Skeletal muscle cell (primary cell): ENCODE data around the gene ACSS2.

ENCODE experiments used
- DNase-seq: peaks from one replicate; pipeline ENCODE4 v3.0.0-alpha.2; 2010; ENCODE audit warnings: low read depth
- H3K4me3 ChIP-seq: 2 replicates; pipeline ENCODE4 v1.5.1; 2011; ENCODE audit warnings: low read depth, mild to moderate bottlenecking, control low read depth, low read length, moderate library complexity

Gene ACSS2

GRCh38 chr20:34941226-34941625, 64.8 kb downstream of the ACSS2 start:
- DNase-seq, result no peak
- no peak overlapping the region for H3K4me3 ChIP-seq

- H3K4me3 ChIP-seq, result no peak overlapping the region
- no peak for DNase-seq
These were observed 65.9 kb downstream of the ACSS2 start for GRCh38 chr20:34942301-34942700.

- DNase-seq, result peak; percentile 53
- no peak overlapping the region for H3K4me3 ChIP-seq
These were observed 67.6 kb downstream of the ACSS2 start for GRCh38 chr20:34943808-34944567.

GRCh38 chr20:34945315-34946077, 69.1 kb downstream of the ACSS2 start:
- no peak overlapping the region for H3K4me3 ChIP-seq
- DNase-seq, result no peak

GRCh38 chr20:34946661-34947060, 70.2 kb downstream of the ACSS2 start:
- DNase-seq, result no peak
- no peak overlapping the region for H3K4me3 ChIP-seq

GRCh38 chr20:34947336-34947735, 70.9 kb downstream of the ACSS2 start:
- DNase-seq, result no peak
- no peak overlapping the region for H3K4me3 ChIP-seq

GRCh38 chr20:34948030-34948429, 71.6 kb downstream of the ACSS2 start:
- peak; percentile 45 for DNase-seq
- no peak overlapping the region for H3K4me3 ChIP-seq

GRCh38 chr20:34949120-34949519, 72.7 kb downstream of the ACSS2 start:
- no peak for DNase-seq
- H3K4me3 ChIP-seq, result no peak overlapping the region

- no peak overlapping the region for H3K4me3 ChIP-seq
- DNase-seq, result no peak
These were observed 74.8 kb downstream of the ACSS2 start for GRCh38 chr20:34951252-34951651.

- no peak for DNase-seq
- H3K4me3 ChIP-seq, result no peak overlapping the region
These were observed 75.2 kb downstream of the ACSS2 start for GRCh38 chr20:34951652-34952051.

- DNase-seq, result no peak
- no peak overlapping the region for H3K4me3 ChIP-seq
These were observed 76.3 kb downstream of the ACSS2 start for GRCh38 chr20:34952671-34953070.

- no peak overlapping the region for H3K4me3 ChIP-seq
- DNase-seq, result no peak
These were observed 77.5 kb downstream of the ACSS2 start for GRCh38 chr20:34953960-34954359.

- H3K4me3 ChIP-seq, result peak overlapping the region; percentile 70
- DNase-seq, result no peak
These were observed 78.5 kb downstream of the ACSS2 start for GRCh38 chr20:34954904-34955230.

- peak; percentile 82 for DNase-seq
- H3K4me3 ChIP-seq, result peak within 1 kb of the TSS; percentile 70
These were observed 79.0 kb downstream of the ACSS2 start, which contains the start of the genes GSS and MYH7B for GRCh38 chr20:34955231-34956040. GSS (minus strand) TSS chr20:34955806; CDS start chr20:34951852, 3,954 bp downstream. MYH7B (plus strand) TSS chr20:34955868; CDS start chr20:34978006, 22,138 bp downstream.

- peak overlapping the region; percentile 70 for H3K4me3 ChIP-seq
- no peak for DNase-seq
These were observed 79.6 kb downstream of the ACSS2 start for GRCh38 chr20:34956041-34956458.

GRCh38 chr20:34956751-34957472, 80.5 kb downstream of the ACSS2 start:
- no peak overlapping the region for H3K4me3 ChIP-seq
- no peak for DNase-seq

GRCh38 chr20:34964486-34964885, 88.1 kb downstream of the ACSS2 start:
- no peak for DNase-seq
- H3K4me3 ChIP-seq, result no peak overlapping the region

GRCh38 chr20:34965051-34965450, 88.6 kb downstream of the ACSS2 start:
- DNase-seq, result no peak
- H3K4me3 ChIP-seq, result no peak overlapping the region

GRCh38 chr20:34967421-34967820, 91.0 kb downstream of the ACSS2 start:
- H3K4me3 ChIP-seq, result no peak overlapping the region
- no peak for DNase-seq
